Measurements from ENCODE around the gene LIME1.

The LIME1 gene

GRCh38 chr20:63771046-63771707, 34.7 kb downstream of the LIME1 start:
- no peak for DNase-seq
- no peak overlapping the region for H3K9ac ChIP-seq (ENCODE audit: low read length)
- H3K18ac ChIP-seq (ENCODE audit: low read depth in 1 of 2, low read length in 2 of 2), result no peak overlapping the region
- H3K27me3 ChIP-seq (ENCODE audit: control insufficient read depth in 1 of 2, insufficient read depth in 1 of 2, low read length in 2 of 2), result peaks cover 0 to 38% of the 10 kb centered on the region in 2 experiments
- H3K23ac ChIP-seq (ENCODE audit: low read length in 2 of 2), result no peak overlapping the region
- H3K4ac ChIP-seq (ENCODE audit: low read depth in 1 of 2, low read length in 2 of 2), result no peak overlapping the region
- H3K14ac ChIP-seq (ENCODE audit: low read length in 2 of 2), result no peak overlapping the region
- H2AK5ac ChIP-seq (ENCODE audit: low read length, severe bottlenecking), result no peak overlapping the region
- H3K36me3 ChIP-seq (ENCODE audit: control insufficient read depth in 1 of 2, insufficient read depth in 2 of 2, low read depth in 1 of 2, low read length in 2 of 2), result peaks cover 0 to 58% of the 10 kb centered on the region in 2 experiments
- no peak overlapping the region for H2BK15ac ChIP-seq (ENCODE audit: low read depth, poor library complexity, severe bottlenecking)
- H2AFZ ChIP-seq (ENCODE audit: low read depth, low read length), result no peak overlapping the region
- no peak overlapping the region for H3K4me2 ChIP-seq (ENCODE audit: low read length, poor library complexity, severe bottlenecking)
- no peak overlapping the region for H4K8ac ChIP-seq (ENCODE audit: low read length)
- H2BK120ac ChIP-seq (ENCODE audit: low read depth, low read length), result no peak overlapping the region
- no peak overlapping the region for H3K27ac ChIP-seq (ENCODE audit: low read length, poor library complexity, severe bottlenecking)
- no peak overlapping the region for H2BK5ac ChIP-seq (ENCODE audit: low read depth, low read length, poor library complexity, severe bottlenecking)
- WGBS, result 95% methylated on average over 45 of the region's 52 CpGs
- no peak overlapping the region for H2BK12ac ChIP-seq (ENCODE audit: low read length in 2 of 2)
- no peaks in the 10 kb centered on the region for H3K9me3 ChIP-seq (ENCODE audit: control insufficient read depth, low read length)
- no peak overlapping the region for H4K91ac ChIP-seq (ENCODE audit: low read length)
- H3K4me1 ChIP-seq (ENCODE audit: control insufficient read depth, insufficient read depth, low read depth, low read length), result peaks cover 17% of the 10 kb centered on the region
- H3K79me1 ChIP-seq (replicated peaks; ENCODE audit: low read length, poor library complexity, severe bottlenecking), result peaks cover 57% of the 10 kb centered on the region
- no peak overlapping the region for H3K4me3 ChIP-seq (ENCODE audit: insufficient read depth in 1 of 2, low read depth in 1 of 2, low read length in 2 of 2)

GRCh38 chr20:63772781-63773518, 36.5 kb downstream of the LIME1 start:
- no peak for DNase-seq
- Histone ChIP-seq H3K4me3 (ENCODE audit: insufficient read depth in 1 of 2, low read depth in 1 of 2, low read length in 2 of 2) (no peak overlapping the region), H2AFZ (ENCODE audit: low read depth, low read length) (no peak overlapping the region), H3K18ac (ENCODE audit: low read depth in 1 of 2, low read length in 2 of 2) (no peak overlapping the region), H2BK12ac (ENCODE audit: low read length in 2 of 2) (no peak overlapping the region), H4K91ac (ENCODE audit: low read length) (no peak overlapping the region), H3K9ac (ENCODE audit: low read length) (no peak overlapping the region), H3K23ac (ENCODE audit: low read length in 2 of 2) (no peak overlapping the region), H2AK5ac (ENCODE audit: low read length, severe bottlenecking) (no peak overlapping the region), H3K9me3 (ENCODE audit: control insufficient read depth, low read length) (no peaks in the 10 kb centered on the region), H3K4ac (ENCODE audit: low read depth in 1 of 2, low read length in 2 of 2) (no peak overlapping the region), H2BK5ac (ENCODE audit: low read depth, low read length, poor library complexity, severe bottlenecking) (no peak overlapping the region), H2BK15ac (ENCODE audit: low read depth, poor library complexity, severe bottlenecking) (no peak overlapping the region), H3K4me2 (ENCODE audit: low read length, poor library complexity, severe bottlenecking) (no peak overlapping the region), H3K27ac (ENCODE audit: low read length, poor library complexity, severe bottlenecking) (no peak overlapping the region), H3K36me3 (ENCODE audit: control insufficient read depth in 1 of 2, insufficient read depth in 2 of 2, low read depth in 1 of 2, low read length in 2 of 2) (peaks cover 0 to 42% of the 10 kb centered on the region in 2 experiments), H2BK120ac (ENCODE audit: low read depth, low read length) (no peak overlapping the region), H3K27me3 (ENCODE audit: control insufficient read depth in 1 of 2, insufficient read depth in 1 of 2, low read length in 2 of 2) (peaks cover 0 to 32% of the 10 kb centered on the region in 2 experiments), H3K4me1 (ENCODE audit: control insufficient read depth, insufficient read depth, low read depth, low read length) (peaks cover 21% of the 10 kb centered on the region), H3K79me1 (replicated peaks; ENCODE audit: low read length, poor library complexity, severe bottlenecking) (peaks cover 59% of the 10 kb centered on the region), H4K8ac (ENCODE audit: low read length) (peak overlapping the region; percentile 33), H3K14ac (ENCODE audit: low read length in 2 of 2) (peak overlapping the region in 1 of 2 experiments; percentile 58)
- WGBS, result 85% methylated on average over 20 of the region's 20 CpGs

- H3K4me1 ChIP-seq (ENCODE audit: control insufficient read depth, insufficient read depth, low read depth, low read length), result peaks cover 25% of the 10 kb centered on the region
- H3K9me3 ChIP-seq (ENCODE audit: control insufficient read depth, low read length), result no peaks in the 10 kb centered on the region
- H3K18ac ChIP-seq (ENCODE audit: low read depth in 1 of 2, low read length in 2 of 2), result no peak overlapping the region
- H3K36me3 ChIP-seq (ENCODE audit: control insufficient read depth in 1 of 2, insufficient read depth in 2 of 2, low read depth in 1 of 2, low read length in 2 of 2), result peaks cover 0 to 40% of the 10 kb centered on the region in 2 experiments
- no peak overlapping the region for H2BK15ac ChIP-seq (ENCODE audit: low read depth, poor library complexity, severe bottlenecking)
- no peak overlapping the region for H2AK5ac ChIP-seq (ENCODE audit: low read length, severe bottlenecking)
- no peak overlapping the region for H2BK12ac ChIP-seq (ENCODE audit: low read length in 2 of 2)
- no peak overlapping the region for H3K9ac ChIP-seq (ENCODE audit: low read length)
- H2AFZ ChIP-seq (ENCODE audit: low read depth, low read length), result no peak overlapping the region
- H3K27ac ChIP-seq (ENCODE audit: low read length, poor library complexity, severe bottlenecking), result no peak overlapping the region
- peaks cover 0 to 32% of the 10 kb centered on the region in 2 experiments for H3K27me3 ChIP-seq (ENCODE audit: control insufficient read depth in 1 of 2, insufficient read depth in 1 of 2, low read length in 2 of 2)
- WGBS, result 95% methylated on average over 32 of the region's 33 CpGs
- H4K91ac ChIP-seq (ENCODE audit: low read length), result no peak overlapping the region
- H3K14ac ChIP-seq (ENCODE audit: low read length in 2 of 2), result no peak overlapping the region
- H3K23ac ChIP-seq (ENCODE audit: low read length in 2 of 2), result no peak overlapping the region
- DNase-seq, result no peak
- no peak overlapping the region for H4K8ac ChIP-seq (ENCODE audit: low read length)
- no peak overlapping the region for H3K4me2 ChIP-seq (ENCODE audit: low read length, poor library complexity, severe bottlenecking)
- H2BK120ac ChIP-seq (ENCODE audit: low read depth, low read length), result no peak overlapping the region
- H3K4ac ChIP-seq (ENCODE audit: low read depth in 1 of 2, low read length in 2 of 2), result no peak overlapping the region
- H3K79me1 ChIP-seq (replicated peaks; ENCODE audit: low read length, poor library complexity, severe bottlenecking), result peaks cover 63% of the 10 kb centered on the region
- no peak overlapping the region for H2BK5ac ChIP-seq (ENCODE audit: low read depth, low read length, poor library complexity, severe bottlenecking)
- H3K4me3 ChIP-seq (ENCODE audit: insufficient read depth in 1 of 2, low read depth in 1 of 2, low read length in 2 of 2), result no peak overlapping the region
Observed at GRCh38 chr20:63773571-63774241, 37.2 kb downstream of the LIME1 start.

GRCh38 chr20:63774306-63774705, 37.8 kb downstream of the LIME1 start:
- Histone ChIP-seq H2AK5ac (ENCODE audit: low read length, severe bottlenecking) (no peak overlapping the region), H3K9ac (ENCODE audit: low read length) (no peak overlapping the region), H2BK5ac (ENCODE audit: low read depth, low read length, poor library complexity, severe bottlenecking) (no peak overlapping the region), H3K4me3 (ENCODE audit: insufficient read depth in 1 of 2, low read depth in 1 of 2, low read length in 2 of 2) (no peak overlapping the region), H3K79me1 (replicated peaks; ENCODE audit: low read length, poor library complexity, severe bottlenecking) (peaks cover 61% of the 10 kb centered on the region), H2AFZ (ENCODE audit: low read depth, low read length) (no peak overlapping the region), H3K27ac (ENCODE audit: low read length, poor library complexity, severe bottlenecking) (no peak overlapping the region), H4K91ac (ENCODE audit: low read length) (no peak overlapping the region), H3K4me1 (ENCODE audit: control insufficient read depth, insufficient read depth, low read depth, low read length) (peaks cover 25% of the 10 kb centered on the region), H2BK12ac (ENCODE audit: low read length in 2 of 2) (peak overlapping the region in 1 of 2 experiments; percentile 10), H2BK120ac (ENCODE audit: low read depth, low read length) (no peak overlapping the region), H3K36me3 (ENCODE audit: control insufficient read depth in 1 of 2, insufficient read depth in 2 of 2, low read depth in 1 of 2, low read length in 2 of 2) (peaks cover 0 to 34% of the 10 kb centered on the region in 2 experiments), H3K9me3 (ENCODE audit: control insufficient read depth, low read length) (no peaks in the 10 kb centered on the region), H3K18ac (ENCODE audit: low read depth in 1 of 2, low read length in 2 of 2) (no peak overlapping the region), H3K4ac (ENCODE audit: low read depth in 1 of 2, low read length in 2 of 2) (peak overlapping the region in 1 of 2 experiments; percentile 51), H3K23ac (ENCODE audit: low read length in 2 of 2) (no peak overlapping the region), H3K14ac (ENCODE audit: low read length in 2 of 2) (no peak overlapping the region), H3K4me2 (ENCODE audit: low read length, poor library complexity, severe bottlenecking) (no peak overlapping the region), H2BK15ac (ENCODE audit: low read depth, poor library complexity, severe bottlenecking) (no peak overlapping the region), H4K8ac (ENCODE audit: low read length) (no peak overlapping the region), H3K27me3 (ENCODE audit: control insufficient read depth in 1 of 2, insufficient read depth in 1 of 2, low read length in 2 of 2) (peaks cover 0 to 28% of the 10 kb centered on the region in 2 experiments)
- WGBS, result 96% methylated on average over 10 of the region's 15 CpGs
- no peak for DNase-seq

All from mesenchymal stem cell (in vitro differentiated cells and primary cell).